Measurements from ENCODE around the gene ZBTB46. TPM values are rescaled to one million over a fixed set of nuclear protein-coding genes. Genes with fewer than 3 reads are reported as not detected.
A peak's percentile ranks its signal among the peaks of the same experiment; 100 is the strongest.
"Not testable (repeated sequence)": the region's sequence is repeated elsewhere in the genome, so short reads cannot be mapped to it uniquely, and the experiment has no call there.

The ZBTB46 gene
- total RNA-seq, 1 donor = 13.8 TPM

- DNase-seq (ENCODE audit: low read depth) = no peak
- H3K4me3 ChIP-seq (ENCODE audit: low read depth, low read length) = no peak overlapping the region
- TF ChIP-seq, protein P1, sequence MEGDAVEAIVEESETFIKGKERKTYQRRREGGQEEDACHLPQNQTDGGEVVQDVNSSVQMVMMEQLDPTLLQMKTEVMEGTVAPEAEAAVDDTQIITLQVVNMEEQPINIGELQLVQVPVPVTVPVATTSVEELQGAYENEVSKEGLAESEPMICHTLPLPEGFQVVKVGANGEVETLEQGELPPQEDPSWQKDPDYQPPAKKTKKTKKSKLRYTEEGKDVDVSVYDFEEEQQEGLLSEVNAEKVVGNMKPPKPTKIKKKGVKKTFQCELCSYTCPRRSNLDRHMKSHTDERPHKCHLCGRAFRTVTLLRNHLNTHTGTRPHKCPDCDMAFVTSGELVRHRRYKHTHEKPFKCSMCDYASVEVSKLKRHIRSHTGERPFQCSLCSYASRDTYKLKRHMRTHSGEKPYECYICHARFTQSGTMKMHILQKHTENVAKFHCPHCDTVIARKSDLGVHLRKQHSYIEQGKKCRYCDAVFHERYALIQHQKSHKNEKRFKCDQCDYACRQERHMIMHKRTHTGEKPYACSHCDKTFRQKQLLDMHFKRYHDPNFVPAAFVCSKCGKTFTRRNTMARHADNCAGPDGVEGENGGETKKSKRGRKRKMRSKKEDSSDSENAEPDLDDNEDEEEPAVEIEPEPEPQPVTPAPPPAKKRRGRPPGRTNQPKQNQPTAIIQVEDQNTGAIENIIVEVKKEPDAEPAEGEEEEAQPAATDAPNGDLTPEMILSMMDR (IDR thresholded peaks at IDR 0.05; ENCODE audit: insufficient read depth, low read depth, low read length) = no peak
These were observed 53.5 kb downstream of the ZBTB46 start for GRCh38 chr20:63777614-63778013.

DNA sequence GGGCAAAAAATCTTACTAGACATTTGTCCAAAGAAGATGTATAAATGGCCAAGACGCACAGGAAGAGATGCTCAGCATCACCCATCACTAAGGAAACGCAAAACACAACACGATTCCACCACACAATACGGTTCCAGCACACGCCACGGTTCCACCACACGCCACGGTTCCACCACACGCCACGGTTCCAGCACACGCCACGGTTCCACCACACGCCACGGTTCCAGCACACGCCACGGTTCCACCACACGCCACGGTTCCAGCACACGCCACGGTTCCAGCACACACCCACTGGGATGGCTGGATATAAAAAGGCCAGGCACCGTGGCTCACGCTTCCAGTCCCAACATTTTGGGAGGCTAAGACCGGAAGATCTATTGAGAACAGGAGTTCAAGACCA is 54.2 kb downstream of the ZBTB46 start:
- DNase-seq (ENCODE audit: low read depth); H3K4me3 ChIP-seq (ENCODE audit: low read depth, low read length): not testable (repeated sequence)

DNA sequence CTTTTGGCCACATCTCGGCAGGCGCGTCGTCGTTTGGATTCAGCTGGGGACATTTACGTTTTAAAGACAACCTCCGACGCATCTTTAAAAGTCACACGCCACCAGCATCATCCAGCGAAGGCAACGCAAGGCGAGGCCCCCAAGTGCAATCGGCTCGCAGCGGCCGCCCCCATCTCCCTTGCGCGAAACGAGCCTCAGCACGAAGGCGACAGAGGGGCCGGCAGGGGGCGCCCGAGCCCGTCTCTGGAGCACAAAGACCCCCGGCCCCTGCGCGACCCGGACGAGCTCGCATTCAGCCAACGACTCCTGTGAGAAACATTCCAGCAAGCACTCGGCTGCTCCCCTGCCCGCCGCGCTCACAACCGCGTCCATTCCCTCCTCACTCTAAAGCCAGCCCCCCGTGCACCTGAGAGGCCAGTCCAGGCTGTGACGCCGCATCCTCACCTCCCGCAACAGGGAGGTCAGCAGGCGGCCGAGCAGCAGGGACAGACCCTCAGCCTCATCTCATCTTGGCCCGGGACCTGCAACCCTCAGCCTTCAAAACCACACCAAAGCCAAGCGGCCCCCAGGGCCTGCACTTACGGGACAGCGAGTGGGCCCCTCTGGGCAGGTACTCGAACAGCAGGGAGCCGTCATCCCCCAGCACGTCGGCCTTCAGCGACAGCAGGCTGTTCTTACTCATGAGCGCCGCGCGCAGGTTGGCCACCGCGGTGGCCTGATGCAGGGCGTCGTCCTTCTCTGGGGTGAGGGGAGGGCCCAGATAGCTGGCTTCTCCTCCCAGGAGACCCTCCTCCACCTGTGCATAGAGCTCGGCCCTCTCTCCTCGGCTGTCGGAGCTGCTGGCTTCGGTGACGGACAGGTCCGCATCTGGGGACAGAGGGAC is 55.7 kb downstream of the ZBTB46 start:
- peak; percentile 27 for DNase-seq (ENCODE audit: low read depth)
- TF ChIP-seq, protein P1 (IDR thresholded peaks at IDR 0.05; ENCODE audit: insufficient read depth, low read depth, low read length) = peak; percentile 75
- no peak overlapping the region for H3K4me3 ChIP-seq (ENCODE audit: low read depth, low read length)

GRCh38 chr20:63774306-63774705 is 56.8 kb downstream of the ZBTB46 start:
- H3K4me3 ChIP-seq (ENCODE audit: low read depth, low read length) = no peak overlapping the region
- no peak for DNase-seq (ENCODE audit: low read depth)
- TF ChIP-seq, protein P1 (IDR thresholded peaks at IDR 0.05; ENCODE audit: insufficient read depth, low read depth, low read length) = no peak

GRCh38 chr20:63773571-63774241 is 57.4 kb downstream of the ZBTB46 start:
- H3K4me3 ChIP-seq (ENCODE audit: low read depth, low read length) = no peak overlapping the region
- DNase-seq (ENCODE audit: low read depth) = no peak
- TF ChIP-seq, protein P1 (IDR thresholded peaks at IDR 0.05; ENCODE audit: insufficient read depth, low read depth, low read length) = no peak

GRCh38 chr20:63772781-63773518 is 58.1 kb downstream of the ZBTB46 start:
- TF ChIP-seq, protein P1 (IDR thresholded peaks at IDR 0.05; ENCODE audit: insufficient read depth, low read depth, low read length) = no peak
- no peak overlapping the region for H3K4me3 ChIP-seq (ENCODE audit: low read depth, low read length)
- DNase-seq (ENCODE audit: low read depth) = peak; percentile 41
